Fibroblast of skin of back (primary cell): ENCODE data around the gene ENPP3. TPM values are rescaled to one million over a fixed set of nuclear protein-coding genes. Genes with fewer than 3 reads are reported as not detected.
A peak's percentile ranks its signal among the peaks of the same experiment; 100 is the strongest.

Experiments
- DNase-seq: peaks from one replicate; pipeline ENCODE4 v3.0.0-alpha.2; 2013
- polyA plus RNA-seq, 2 experiments: library from polyadenylated mRNA; unstranded; fragments of 120-200 nt; gene quantifications; one replicate each; pipeline ENCODE4 v1.2.1, GENCODE V29; 2013; ENCODE audit not compliant: insufficient read length in 2 of 2

Gene ENPP3
- not detected for polyA plus RNA-seq (2013, experiment 1 of 2; ENCODE audit: insufficient read length)
- not detected for polyA plus RNA-seq (2013, experiment 2 of 2; ENCODE audit: insufficient read length)

DNA sequence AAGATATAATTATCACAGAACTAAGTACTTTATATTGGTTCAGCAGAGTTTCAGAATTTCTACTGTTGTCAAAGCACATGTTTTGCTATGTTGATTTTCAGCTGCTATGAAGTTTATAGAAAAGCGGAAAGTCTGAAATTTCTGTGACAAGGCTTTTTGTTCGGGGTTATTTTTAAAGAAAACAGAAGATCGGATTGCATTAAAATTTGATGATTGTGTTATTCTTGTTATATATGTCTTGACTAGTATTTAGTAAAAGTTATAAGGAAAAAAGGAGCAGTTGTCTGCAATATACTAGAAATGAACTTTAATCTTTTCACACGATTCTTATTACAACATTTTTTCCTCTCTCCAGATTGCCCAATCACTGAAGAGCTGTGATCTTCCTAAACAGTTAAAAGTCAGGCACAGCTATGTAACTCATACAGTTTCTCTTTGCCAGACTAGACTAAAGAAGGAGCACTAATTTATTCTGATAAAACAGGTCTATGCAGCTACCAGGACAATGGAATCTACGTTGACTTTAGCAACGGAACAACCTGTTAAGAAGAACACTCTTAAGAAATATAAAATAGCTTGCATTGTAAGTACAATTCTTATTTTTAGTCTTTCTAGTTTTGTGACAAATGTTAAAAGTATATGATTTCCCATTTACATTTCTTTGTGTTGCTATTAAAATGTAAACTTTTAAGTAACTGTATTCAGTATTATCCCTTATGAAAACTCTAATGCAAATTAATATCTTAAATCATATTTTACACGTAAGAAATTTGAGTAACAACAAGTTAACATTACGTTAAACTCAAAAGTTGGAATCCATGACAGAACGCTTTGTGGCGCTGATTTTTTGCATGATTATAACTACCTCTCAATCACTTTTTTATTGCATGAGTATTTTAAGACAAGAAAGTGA lies at the start of gene ENPP3:
ENPP3 (plus strand) TSS at position 423 of the 913 bp plus-strand sequence; CDS start at position 506, 83 bp downstream.
- DNase-seq, result no peak

DNA sequence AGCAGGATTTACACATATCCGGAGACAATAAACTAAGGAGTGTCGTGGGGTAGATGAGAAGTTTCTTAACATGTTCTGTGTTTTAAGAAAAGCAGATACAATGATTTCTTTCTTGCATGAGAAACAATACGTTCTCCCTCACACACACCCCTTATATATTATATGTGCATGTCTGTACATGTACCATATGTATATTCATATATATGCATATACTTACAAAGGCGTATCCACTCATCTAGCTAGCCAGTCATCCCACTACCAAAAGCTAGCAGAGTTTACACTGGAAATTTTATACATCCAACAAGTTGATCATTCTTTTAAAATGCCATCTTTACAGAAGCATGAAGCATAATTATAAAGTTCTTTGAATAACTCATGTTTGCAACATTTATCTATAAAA lies 49.2 kb upstream of the ENPP3 start:
- no peak for DNase-seq

DNA sequence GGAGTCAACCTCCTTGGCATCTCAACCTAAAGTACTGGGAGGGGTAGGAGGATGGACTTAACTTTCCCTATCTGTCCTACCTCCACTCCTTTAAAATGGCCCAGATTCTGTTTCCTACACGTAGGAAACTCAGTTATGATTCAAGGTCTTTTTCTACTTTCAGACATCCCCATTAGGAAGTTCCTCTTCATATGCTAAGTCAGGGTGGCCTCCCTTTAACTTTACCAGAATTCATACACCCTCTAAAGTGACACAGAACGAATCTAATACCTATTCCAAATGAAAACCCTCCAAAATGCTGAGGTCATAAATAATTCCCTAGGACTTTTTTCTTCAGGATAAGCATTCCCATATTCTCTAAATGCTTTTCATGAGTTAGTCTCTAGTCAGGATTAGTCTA lies 48.5 kb upstream of the ENPP3 start:
- no peak for DNase-seq

- DNase-seq, result no peak
Observed at GRCh38 chr6:131592935-131593334, 44.2 kb upstream of the ENPP3 start.

- DNase-seq, result no peak
Observed at GRCh38 chr6:131594074-131594473, 43.0 kb upstream of the ENPP3 start.

GRCh38 chr6:131597446-131597845 lies 39.7 kb upstream of the ENPP3 start:
- peak; percentile 2 for DNase-seq

GRCh38 chr6:131600716-131601115 lies 36.4 kb upstream of the ENPP3 start:
- no peak for DNase-seq

GRCh38 chr6:131602781-131603312 lies 34.3 kb upstream of the ENPP3 start:
- DNase-seq, result peak; percentile 82

DNA sequence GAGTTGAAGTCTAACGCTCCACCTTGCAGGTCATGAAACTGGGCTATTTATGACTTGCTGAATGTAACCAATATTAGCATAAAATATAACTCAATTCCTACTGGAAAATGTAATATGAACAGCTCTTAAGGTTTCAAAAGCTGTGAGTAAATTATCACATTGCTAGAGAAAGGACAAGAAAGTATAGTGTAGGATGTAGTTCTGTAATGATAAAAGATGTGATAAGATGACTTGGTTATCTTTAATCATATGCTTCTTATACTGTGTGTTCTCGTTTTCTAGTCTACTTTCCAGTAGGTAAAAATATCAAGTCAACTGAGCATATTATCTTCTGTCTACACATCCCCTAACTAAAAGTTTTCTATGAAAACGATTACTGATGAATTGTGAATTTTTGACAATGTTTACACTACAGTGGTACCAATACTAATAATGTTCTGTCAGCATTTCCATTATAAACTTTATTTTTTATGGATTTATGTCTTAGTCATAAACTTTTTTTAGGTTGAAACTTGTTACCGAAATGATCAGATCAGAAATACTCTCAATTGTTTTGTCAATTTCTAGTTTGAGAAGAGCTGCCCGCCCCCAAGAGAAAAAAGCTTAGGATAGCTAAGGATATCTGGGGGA lies 23.7 kb upstream of the ENPP3 start:
- no peak for DNase-seq

- DNase-seq, result no peak
Observed at GRCh38 chr6:131615275-131615674, 21.8 kb upstream of the ENPP3 start.

DNA sequence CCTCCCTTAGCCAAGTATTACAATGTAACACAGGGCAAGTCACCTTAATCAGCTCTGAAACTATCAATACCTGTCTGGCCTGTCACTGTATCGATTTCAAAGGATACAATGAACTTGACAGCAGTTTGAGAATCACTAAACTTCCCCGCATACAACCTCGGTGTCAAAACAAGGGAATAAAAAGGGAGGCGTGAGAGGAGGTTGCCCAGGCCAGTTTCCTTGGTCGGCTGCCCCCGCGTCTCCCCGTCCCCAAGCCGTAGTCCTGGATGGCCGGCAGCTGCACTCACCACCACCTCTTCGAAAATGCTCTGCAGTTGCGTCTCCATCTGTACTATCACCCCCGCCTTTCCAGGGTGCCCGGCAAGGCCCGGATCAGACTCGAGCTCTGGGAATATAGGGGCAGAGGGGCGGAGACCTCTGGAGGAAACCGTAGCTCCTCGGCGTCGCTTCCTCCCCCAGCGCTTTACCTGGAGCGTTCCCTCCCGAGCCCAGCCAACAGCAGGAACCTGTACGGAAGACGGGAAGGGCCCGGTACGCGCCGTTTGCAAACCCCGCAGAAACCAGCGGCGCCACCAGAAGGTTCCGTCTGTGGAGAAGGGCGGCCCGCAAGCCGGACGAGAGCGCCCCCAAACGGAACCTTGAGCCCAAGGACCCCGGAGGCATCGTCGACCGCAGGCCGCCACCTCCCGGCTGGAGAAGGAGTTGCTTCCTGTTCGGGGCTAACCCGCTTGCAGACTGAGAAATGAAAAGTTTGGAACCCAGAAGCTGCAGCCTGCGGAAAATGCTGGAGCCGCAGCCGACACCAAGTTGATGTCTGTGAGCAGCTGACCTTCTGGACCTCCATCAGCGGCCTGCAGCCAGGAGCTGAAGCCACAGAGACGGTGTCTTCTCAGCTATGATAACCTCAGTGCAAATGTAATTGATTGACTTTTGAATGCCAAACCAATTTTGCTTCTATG lies 9.1 kb upstream of the ENPP3 start, which contains the start of gene MED23:
MED23 (minus strand) TSS at position 519 of the 959 bp plus-strand sequence; CDS start at position 326, 193 bp downstream.
- DNase-seq, result peak; percentile 92

DNA sequence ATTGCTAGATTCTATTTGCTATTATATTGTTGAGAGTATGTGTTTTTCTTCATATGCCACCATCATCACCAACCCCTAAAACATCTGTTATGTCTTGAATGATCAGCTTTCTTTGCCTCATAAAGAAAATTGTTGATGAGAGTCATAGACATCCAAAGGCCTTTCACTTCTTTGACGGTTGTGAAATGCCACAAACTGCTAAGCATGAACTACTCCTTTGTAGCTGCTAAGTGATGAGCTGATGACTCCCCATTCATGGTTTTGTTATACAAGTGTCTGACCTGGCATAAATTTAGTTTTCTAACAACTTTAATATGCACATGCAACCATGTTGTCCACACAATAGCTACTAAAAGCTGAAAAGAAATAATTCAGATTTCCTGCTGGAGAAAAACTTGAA lies 8.4 kb upstream of the ENPP3 start:
- no peak for DNase-seq

GRCh38 chr6:131629651-131630050 lies 7.5 kb upstream of the ENPP3 start:
- no peak for DNase-seq

DNA sequence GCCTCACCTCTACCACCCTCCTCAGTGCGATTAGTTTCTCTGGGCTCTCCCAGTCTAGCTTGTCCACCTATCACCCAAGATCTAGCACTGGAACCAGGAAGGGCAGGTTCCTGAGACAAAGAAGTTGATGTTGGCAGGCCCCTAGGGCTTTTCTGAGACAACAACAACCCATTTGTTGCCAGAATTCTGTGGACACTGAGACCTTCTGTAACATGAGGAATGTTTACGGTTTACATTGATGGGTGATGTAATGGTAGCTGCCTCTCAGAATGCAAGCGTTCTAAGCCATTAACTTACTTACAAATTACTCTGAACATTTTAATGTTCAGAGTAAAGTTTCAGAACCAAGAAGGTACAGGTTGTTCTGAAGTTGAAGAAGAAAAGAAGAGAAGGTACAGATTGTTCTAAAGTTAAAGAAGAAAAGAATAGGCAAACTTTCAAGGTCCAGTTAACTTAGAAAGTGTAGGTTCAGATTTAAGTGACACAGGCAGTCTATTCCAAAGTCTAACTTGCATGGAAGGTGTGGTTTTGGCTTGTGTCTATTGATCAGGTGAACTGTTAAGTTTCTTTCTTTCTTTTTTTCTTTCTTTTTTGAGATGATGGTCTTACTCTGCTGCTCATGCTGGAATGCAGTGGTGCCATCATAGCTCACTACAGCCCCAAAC lies 5.3 kb upstream of the ENPP3 start:
- no peak for DNase-seq

GRCh38 chr6:131635384-131636340 lies 1.4 kb upstream of the ENPP3 start:
- no peak for DNase-seq

DNA sequence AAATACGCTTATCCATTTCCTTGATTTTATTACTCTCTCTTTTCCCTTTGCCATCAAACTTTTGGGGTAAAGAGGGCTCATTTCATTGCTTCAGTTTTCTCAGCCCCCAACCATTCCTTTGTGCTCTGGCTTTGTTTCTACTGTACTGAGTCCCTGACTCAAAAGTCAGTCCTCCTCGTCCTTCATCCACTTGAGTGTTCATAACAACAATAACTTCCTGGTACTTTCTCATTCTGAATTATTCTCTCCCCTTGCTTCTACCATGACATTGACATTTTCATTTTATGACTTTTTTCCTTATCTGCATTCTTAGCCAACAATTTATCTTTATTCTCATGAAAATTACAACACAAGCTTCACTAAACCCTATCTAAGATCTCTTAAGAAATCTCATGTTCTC lies 911 bp downstream of the ENPP3 start:
- DNase-seq, result no peak

- no peak for DNase-seq
Observed at GRCh38 chr6:131640100-131640499, 3.0 kb downstream of the ENPP3 start.

DNA sequence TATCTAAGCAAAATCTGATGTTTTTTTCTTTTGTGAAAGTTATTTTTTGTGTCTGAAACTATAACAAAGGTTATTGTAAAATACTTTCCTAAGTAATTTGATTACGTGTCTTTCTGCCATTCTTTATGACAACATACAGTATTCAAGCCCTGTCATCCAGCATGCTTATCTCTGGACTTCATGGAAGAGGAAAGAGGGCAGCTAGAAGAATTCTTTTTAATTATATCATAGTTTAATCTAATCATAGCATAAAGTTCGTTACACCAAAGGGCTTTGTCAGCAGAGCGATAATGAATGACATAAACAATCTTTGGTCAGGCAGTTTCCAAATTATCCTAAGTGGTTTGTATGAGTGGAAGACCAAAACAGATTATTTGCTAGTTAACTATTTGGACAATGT lies 3.5 kb downstream of the ENPP3 start:
- no peak for DNase-seq

GRCh38 chr6:131641554-131641953 lies 4.5 kb downstream of the ENPP3 start:
- no peak for DNase-seq

GRCh38 chr6:131642565-131642964 lies 5.5 kb downstream of the ENPP3 start:
- no peak for DNase-seq
